Right lung (tissue), 5 donors: ENCODE measurements around the gene CX3CR1. TPM values are rescaled to one million over a fixed set of nuclear protein-coding genes. Genes with fewer than 3 reads are reported as not detected.
A peak's percentile ranks its signal among the peaks of the same experiment; 100 is the strongest.

Experiments
- DNase-seq, 2 donors: peaks; one replicate each; pipeline ENCODE4 v3.0.0-alpha.2; 2013
- polyA plus RNA-seq, 5 donors: library from polyadenylated mRNA; unstranded; fragments of 120-200 nt; gene quantifications; one replicate each; pipeline versions ENCODE4 v1.2.1 to v1.2.3, GENCODE V29; 2013; ENCODE audit warnings: inconsistent platforms in 1 of 5, low replicate concordance in 1 of 5; ENCODE audit not compliant: insufficient read length in 5 of 5, insufficient read depth in 1 of 5

Gene CX3CR1
- polyA plus RNA-seq, 5 donors = 2.1 to 5.4 (median 4.0) TPM

DNA sequence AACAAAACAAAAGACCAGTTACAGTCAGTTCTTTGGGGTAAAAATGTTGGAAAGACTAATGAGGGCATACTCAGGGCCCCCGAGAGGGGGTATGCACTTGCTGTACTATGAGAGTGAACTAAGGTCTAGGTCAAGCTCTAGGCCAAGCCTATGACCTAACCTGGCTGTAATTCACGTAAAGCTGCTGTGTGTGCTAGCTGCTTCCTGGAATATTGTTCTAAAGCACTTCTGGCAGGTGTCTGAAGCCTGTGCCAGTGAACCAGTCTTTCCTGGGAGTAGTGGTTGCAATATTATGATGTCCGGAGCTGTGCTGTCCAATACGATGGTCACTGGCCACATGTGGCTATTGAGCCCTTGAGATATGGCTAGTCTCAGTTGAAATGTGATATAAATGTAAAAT is 13.1 kb upstream of the CX3CR1 start:
- DNase-seq = no peak

DNA sequence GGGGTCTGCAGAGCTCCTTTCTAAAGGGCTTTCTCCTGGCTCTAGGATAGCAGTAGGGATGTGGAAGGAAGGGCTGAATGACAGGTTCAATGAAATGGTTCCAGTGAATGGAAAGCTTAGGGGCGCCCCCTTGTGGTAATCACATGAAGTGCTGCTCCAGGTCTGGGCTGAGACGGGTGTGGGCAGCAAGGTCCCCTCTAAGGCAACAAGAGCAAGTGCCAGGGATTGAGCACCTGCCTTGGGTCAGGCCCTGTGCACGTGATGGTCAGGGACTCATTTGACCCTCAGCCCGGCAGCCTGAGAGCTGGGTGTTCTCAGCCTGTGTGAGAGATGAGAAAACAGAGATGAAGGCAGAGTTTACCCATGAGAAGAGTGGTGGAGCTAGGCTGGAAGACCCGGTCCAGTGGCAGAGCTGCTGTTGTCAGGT is 12.1 kb upstream of the CX3CR1 start:
- peak; percentile 16 to 36 for DNase-seq

DNA sequence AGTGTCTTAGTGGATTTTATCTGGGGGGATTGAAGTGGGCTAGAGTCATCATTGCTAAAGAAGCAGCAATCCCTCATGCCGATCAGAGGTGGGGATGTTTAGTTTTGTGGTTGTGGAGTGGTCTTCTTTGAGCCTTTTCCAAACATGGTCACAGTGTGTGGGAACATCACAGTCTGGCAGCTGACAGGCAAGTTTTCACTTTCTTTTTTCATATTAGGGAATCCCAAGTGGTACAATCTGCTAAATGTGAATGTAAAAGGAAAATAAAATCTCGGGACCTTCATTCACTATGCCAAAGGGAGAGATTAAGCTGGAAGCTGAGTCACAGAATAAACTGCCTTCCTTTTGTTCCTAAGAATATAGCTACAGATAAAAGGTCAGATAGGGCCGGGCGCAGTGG is 10.4 kb upstream of the CX3CR1 start:
- DNase-seq = no peak

DNA sequence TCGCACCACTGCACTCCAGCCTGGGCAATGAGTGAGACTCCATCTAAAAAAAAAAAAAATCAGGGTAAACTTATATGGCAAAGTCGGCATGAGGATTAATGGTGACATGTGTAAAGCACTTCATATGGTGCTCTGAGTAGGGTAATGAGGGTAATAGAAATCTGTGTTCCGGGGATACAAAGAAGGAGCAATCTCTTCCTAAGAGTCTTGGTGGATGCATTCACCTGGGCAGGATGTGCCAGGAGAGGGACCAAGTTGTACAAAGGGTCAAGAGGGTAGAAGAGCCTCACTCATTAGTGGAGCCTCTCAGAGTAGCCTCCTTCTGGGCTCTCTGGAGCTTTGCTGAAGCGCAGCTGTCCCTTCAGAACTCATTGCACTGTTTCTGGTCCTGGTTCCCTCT is 9.3 kb upstream of the CX3CR1 start:
- DNase-seq = no peak

DNA sequence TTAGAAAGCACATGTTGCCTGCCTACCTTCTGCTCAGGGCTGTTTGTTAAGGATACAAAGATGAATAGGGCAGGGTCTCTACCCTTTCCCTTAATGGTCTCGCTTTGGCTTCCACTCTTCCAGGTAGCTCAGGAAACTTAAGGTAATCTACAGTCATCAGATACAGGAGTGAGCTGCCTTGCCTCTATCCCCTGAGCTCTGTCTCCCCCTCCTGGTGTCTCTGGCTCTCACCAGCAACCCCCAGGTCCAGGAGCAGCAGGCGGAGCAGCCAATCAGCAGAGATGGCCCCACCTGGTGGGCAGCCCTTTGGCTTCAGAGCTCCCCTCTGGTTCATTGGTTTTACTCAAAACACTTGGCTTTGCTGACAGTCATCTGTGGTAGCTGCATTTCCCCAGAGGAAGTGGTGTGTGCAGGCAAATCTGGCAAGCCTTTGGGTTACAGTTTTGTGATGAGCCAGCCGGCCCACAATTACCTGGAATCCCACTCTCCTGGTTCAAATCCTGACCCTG is 8.5 kb upstream of the CX3CR1 start:
- peak; percentile 45 to 70 for DNase-seq

DNA sequence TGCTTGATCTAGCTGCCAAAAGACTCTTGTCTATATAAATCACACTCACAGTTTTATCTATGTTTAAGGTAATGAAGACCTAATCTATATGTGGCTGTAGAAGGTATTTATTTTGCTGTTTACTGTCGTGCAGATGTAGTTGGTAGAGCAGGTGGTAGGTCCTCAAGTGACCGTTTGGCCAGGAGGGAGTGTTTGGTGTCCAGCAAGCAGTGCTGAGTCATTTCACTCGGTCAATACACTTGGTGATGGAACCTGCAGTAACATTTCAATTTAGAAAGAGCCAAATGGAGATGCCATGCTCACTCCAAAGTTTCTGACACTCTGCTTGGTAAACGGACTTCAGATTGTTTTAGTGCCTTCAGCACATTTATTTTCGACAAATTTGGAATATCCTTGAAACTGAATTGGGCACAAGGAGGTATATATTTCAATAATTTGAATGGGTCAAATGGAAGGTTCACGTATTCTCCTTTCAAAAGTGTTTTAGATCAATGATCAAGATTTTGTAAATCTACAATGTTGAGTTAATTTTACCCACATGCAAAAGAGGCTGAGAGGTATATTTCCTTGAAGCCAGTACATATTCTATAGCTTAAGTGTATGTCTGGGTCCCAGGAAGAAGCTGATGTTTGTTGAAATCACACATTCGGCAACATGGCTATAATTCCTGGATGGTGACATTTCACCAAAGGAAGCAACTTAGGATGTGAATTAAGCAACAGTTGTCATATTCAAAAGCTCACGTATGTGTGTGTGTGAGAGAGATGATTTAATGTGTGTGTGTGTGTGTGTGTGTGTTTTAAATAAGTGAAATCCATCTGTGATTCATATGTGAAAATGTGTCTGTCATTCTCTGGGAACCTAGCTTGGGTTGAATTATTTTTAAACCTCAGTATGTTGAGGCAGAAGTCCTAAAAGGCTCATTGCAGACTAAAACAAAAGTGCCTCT is 7.7 kb upstream of the CX3CR1 start:
- DNase-seq = no peak

DNA sequence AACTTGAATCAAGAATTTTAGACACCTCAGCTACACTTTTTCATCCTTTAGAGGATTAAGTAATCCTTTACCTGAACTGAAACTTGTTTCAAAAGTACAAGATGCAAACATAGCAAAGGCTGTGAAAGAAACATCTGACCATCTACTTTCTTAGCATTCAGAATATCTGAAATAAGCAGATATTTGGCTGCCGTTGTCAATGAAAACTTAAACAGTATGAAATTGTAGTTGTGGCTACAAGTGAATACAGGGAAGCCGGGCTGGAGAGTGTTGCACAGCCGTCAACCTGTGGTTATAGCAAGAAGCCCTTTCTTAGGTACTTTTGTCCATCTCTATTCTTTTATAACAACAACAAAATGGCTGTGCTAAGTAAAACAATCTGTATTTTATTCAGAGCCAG is 6.9 kb upstream of the CX3CR1 start:
- no peak for DNase-seq

DNA sequence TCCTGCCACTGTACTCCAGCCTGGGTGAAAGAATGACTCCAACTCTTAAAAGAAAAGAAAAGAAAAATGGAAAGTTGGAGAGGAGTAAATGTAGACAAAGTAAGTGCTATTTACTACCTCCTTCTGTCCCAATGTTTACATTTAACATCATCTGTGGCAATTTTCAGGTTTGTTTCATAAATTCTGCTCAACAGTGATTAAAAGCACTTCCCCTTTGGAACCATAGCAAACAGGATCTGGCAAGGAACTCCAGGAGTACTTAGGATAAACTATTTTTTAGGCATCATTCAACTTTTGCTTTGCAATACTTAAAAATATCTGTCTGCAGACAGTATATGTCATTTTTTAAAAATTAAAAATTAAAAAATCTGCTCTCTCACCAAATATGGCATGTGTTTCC is 5.5 kb upstream of the CX3CR1 start:
- DNase-seq = no peak

DNA sequence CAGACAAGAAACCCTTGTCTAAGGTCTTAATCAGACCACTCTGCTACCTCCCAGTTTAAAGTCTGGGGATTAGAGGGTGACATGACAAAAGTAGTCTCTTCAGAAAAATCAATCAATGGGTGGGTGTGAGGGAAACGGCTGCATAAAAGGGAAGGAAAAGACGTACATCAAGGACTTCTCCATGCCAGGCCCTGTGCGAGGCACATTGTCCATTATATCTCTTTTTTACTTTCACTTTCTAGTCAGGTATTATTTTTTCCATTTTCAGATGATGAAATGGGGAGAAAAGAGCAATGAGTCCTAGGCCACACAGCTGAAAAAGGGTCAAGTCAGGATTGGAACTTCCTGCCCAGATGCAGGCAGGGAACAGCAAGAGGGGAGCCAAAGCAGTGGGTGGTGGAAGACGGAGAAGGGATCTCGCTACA is 4.6 kb upstream of the CX3CR1 start:
- no peak for DNase-seq

DNA sequence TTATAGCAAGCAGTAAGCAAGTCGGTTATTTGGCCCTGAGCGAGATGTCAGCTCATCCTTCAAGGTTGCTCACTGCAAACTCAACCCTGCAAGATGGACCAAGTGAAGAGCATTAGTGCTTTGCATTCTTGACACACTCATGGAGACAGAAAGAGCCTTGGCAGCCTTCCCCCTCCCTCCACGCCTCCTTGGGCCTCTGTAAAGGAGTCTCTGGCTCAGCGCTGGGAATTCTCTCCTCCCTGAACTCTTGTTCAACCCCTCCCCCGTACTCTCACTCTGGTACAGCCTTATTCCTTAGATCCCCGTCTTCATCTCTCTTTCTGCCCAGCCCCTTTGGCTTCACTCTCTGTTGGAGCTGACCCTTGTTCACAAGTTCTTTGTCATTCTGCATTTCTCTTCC is 2.2 kb upstream of the CX3CR1 start:
- DNase-seq = no peak

DNA sequence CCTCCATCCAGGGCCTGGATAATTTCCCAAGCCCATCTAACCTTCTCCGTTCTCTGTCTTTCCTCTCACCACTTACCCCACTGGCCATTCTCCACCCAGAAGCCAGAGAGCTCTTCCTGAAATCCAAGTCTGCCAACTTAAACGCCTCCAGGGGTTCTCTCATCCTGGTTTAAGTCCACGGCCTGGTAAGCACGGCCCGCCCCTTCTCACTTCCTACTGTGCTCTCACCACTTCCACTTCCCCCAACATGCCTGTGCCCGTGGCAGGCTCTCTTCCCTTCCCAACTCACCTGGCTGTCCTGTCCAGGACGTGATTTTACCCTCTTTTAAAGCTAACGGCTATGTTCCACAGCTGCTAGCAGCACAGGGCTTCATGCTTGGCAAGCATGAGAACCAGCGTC is 1.7 kb upstream of the CX3CR1 start:
- DNase-seq = no peak

DNA sequence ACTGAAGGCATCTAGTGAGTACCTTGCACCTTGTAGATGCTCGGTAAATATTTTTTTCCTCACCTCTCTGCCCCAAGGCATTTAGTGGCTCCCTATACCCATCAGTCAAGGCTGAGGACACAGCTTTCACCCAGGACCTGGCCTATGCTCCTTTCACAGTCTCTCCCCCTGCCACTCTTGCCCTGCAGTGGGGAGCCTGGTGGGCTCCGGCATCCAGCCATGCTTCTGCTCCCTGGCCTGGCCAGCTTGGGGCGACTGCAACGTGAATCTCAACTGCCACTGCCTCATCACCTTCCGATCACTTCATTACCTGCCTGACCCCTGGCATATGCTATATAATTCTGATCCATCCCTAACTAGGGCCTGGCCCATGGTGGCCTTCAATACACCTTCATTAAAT is 735 bp upstream of the CX3CR1 start:
- no peak for DNase-seq

DNA sequence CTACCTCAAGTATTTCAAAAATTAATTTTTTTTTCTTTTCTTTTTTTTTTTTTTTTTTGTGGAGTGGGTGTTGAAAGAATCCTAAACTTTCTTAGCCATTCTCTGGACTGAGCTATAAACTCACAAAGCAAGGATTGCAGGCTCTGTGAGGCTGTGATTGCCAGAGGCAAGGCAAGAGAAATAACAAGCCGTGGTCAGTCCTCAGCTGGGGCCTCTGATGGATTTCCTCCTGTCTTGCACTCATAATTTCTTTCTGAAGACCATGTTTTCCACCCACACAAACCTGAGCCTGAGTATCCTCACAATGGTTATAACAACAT is 1.3 kb downstream of the CX3CR1 start:
- DNase-seq = no peak

DNA sequence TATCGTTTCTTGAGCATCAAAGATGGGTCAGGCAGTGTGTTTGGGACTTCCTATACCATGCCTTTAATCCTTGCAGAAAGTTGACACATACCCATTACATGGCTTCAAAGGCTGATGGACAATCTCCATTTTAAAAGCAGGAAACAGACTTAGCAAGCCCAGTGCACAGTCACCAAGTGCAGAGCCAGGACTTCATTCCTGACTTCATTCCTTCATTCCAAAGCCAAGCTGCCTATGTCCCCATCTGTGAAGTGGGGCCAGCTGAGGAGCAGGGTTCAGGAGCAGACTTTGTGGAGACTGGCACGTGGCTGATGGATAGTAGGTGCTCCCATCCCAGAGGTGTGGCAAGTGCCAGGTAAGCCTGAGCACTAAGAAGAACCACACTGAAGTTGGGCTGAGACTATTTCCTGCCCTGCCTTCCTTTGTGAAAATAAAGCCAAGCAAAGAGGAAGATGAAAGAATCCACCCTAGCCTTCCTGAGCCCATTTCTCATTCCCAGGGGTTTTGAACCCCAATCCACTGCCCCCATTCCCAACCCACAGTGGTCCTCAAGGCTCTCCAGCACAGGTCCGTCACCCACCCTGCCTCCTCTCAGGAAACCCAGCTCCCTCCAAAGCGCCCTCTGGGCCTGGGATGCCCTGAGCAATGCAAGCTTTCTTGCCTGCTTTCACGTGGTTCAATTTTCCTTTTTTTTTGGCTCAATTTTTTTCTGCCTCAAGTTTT is 1.8 kb downstream of the CX3CR1 start:
- no peak for DNase-seq

DNA sequence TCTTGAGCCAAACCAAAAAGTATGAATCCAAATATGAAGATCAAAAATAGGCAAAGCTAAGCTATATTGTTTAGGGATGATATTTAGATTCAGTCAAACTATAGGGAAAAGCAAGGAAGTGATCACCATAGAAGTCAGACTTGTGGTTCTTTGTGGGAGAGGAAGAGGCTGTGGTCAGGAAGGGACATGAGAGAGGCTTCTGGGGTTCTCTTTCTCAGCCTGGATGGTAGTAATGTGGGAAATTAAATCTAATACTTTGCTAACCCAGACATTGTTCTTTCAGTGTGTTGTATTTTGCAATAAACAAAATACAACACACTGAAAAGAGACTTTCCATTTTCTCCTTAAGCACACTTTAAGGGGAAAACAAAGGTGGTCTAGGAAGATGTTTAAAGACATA is 3.1 kb downstream of the CX3CR1 start:
- no peak for DNase-seq

DNA sequence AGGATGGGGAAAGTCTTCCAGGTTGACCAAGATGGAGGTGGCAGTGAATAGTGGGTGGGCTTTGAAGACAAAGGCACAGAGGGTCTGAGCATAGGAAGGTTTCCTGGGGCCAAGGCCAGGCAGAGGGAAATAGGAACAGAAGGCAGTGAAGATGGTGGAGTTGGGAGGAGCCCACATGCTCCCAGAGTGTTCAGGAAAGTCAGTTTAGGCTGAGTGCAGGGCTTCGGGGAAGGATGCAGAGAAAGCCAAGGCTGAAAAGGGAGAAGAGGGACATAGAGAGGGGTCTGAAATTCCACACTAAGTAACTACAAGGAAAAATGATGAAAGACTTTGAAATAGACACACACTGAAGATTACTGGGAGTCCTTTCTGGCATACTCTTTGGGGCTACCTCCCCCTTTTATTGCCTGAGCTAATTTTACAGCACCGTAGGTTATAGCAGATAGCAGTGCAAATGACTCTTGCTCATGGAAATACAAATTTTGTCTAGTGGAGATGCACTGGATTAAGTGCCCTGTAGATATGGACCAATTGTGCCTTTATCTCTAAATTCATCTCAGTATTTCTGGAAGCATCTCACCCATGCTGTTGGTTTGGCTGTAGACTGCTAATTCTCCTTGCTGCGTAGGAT is 3.8 kb downstream of the CX3CR1 start:
- no peak for DNase-seq

DNA sequence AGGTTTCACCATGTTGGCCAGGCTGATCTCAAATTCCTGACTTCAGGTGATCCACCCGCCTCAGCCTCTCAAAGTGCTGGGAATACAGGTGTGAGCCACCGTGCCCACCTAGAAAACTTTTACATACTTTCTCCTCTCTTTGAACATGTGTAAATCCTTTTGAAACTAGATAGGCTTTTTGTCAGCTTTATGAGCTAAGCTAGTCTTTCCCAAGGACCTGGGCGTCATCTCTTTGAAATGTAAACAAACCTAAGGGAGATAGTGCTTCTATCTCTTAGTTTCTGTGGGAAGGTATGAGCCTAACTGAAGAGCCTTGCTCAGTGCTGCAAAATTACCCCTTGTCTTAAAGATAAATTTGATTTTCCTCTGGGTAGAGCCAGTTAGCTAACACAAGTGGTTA is 4.8 kb downstream of the CX3CR1 start:
- DNase-seq = no peak

DNA sequence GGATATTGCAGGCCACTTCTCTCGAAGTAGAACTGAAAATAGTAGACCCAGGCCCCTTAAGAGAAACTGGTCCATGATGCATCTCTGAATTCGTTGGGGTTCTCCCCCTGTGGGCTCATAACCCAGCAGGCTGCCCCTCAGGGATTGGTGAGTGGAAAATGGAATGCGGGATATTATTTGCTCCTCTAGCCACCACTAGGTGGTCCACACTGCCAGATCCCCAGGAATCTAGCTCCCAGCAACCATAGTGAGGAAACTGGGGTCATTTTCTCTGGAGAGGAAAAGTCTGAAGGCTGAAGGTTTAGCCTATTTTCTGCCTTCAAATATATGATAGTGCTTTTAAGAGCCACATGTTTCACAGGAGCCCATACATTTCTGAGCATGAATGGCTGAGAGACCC is 6.7 kb downstream of the CX3CR1 start:
- no peak for DNase-seq

DNA sequence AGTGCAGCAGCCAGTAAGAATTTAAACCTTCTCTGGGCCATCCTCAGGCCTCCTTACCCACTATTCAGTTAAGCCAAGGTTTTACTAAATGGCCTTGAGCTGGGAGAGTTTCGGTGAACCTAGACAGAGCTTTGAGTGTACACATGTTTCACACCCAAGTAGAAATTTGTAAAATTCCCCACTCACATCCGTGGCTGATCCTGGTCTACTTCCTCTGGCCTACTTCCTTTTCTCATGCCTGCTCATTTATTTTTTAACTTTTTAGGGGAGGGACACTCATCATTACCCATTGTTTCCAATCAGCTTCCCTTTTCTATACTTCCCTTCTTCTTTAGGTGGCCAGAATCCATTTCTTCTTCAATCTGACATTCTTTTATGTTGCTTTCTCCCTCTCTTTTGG is 7.6 kb downstream of the CX3CR1 start:
- DNase-seq = no peak

DNA sequence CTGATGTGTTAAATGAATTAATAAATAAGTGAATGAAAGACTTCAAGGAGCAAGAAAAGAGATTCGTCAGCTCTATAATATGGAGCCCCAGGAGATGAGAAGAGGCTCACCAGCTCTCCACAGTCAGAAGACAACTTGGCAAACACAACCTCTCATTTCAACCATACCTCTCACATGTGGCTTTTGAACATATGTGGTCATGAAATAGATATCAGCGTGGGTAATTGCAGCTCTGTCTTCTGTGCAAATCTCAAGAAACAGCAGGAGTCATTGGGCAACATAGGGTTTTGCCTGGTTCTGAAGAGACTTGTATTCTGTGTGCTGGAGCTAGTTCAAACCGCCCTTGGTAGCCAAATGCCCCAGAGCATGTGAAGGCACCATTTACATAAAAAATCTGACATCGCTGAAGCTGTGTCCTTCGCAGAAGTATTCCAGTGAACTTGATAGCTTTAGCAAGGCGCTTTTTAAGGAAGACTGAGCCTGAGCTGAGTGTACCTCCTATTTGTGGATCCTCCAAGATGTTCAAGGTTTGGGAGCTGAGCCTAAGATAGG is 8.4 kb downstream of the CX3CR1 start:
- DNase-seq = no peak

DNA sequence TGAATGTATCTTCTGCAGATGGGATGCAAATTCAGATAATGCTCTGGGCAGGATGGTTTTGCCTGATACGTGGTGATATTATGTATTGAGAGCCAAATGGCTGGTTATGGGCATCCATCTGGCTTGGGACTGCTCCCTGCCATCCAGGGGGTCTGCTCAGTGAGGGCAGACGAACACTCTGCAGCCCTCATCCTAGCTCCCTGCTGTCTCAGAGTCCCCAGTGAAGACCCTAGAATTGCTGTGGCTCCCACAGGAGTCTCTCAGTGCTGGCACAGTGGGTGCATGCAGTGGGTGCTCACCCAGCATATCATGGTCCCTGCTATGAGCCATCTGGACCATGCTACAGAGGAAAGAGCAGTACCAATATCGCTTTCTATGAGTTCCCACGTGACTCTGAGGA is 10.3 kb downstream of the CX3CR1 start:
- no peak for DNase-seq

DNA sequence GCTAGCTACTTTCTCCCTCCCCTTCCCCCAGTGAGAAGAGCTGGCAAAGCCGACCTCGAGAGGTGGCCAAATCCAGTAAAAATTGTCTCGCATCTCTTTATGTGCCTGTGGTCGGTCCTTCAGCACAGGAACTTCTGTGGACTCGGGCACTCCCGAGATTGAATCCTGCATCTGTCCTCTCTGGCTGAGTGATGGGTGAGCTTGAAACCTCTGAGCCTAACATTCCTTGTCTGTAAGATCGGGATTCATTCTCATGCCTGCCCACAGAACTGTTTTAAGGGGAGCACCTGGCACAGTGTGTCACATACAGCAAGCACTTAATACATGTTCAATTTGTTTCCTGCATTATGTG is 11.3 kb downstream of the CX3CR1 start:
- DNase-seq = no peak
